GM19238 (cell line): ENCODE measurements around the gene RIPOR3.

Source experiments
- DNase-seq: peaks from one replicate; pipeline ENCODE4 v3.0.0; 2011; ENCODE audit warnings: low spot score; ENCODE audit not compliant: insufficient read length

Gene RIPOR3

GRCh38 chr20:50690650-50691572 lies at the start of gene RIPOR3:
RIPOR3 (minus strand) TSS chr20:50691542; CDS start chr20:50691128, 414 bp downstream.
- DNase-seq: no peak

GRCh38 chr20:50737352-50737751 lies 46.0 kb upstream of the RIPOR3 start:
- no peak for DNase-seq

GRCh38 chr20:50735813-50736212 lies 44.5 kb upstream of the RIPOR3 start:
- DNase-seq: no peak

GRCh38 chr20:50734730-50735679 lies 43.7 kb upstream of the RIPOR3 start:
- no peak for DNase-seq

- DNase-seq: no peak
Observed at GRCh38 chr20:50733644-50734349, 42.5 kb upstream of the RIPOR3 start.

GRCh38 chr20:50731930-50732690 lies 40.8 kb upstream of the RIPOR3 start:
- no peak for DNase-seq

- peak; percentile 99 for DNase-seq
Observed at GRCh38 chr20:50731055-50731929, 40.0 kb upstream of the RIPOR3 start, which contains the start of gene PARD6B. PARD6B (plus strand) TSS chr20:50731580; CDS start chr20:50731787, 207 bp downstream.

- no peak for DNase-seq
Observed at GRCh38 chr20:50730765-50731054, 39.4 kb upstream of the RIPOR3 start.

GRCh38 chr20:50729901-50730764 lies 38.8 kb upstream of the RIPOR3 start:
- no peak for DNase-seq

- DNase-seq: no peak
Observed at GRCh38 chr20:50728981-50729874, 37.9 kb upstream of the RIPOR3 start.

GRCh38 chr20:50728486-50728980 lies 37.2 kb upstream of the RIPOR3 start:
- no peak for DNase-seq

GRCh38 chr20:50727792-50728485 lies 36.6 kb upstream of the RIPOR3 start:
- no peak for DNase-seq

GRCh38 chr20:50726955-50727791 lies 35.8 kb upstream of the RIPOR3 start:
- no peak for DNase-seq

GRCh38 chr20:50725724-50726005 lies 34.3 kb upstream of the RIPOR3 start:
- no peak for DNase-seq

GRCh38 chr20:50724851-50725723 lies 33.7 kb upstream of the RIPOR3 start:
- no peak for DNase-seq
